Liver (tissue), 3 donors: ENCODE results near the gene LY6G5B.

Experiments used
- HNF4A ChIP-seq, 2 donors: conservative IDR thresholded peaks; 2 replicates each; pipeline ENCODE4 v1.6.1; 2016; ENCODE audit warnings: antibody characterized with exemption in 2 of 2, mild to moderate bottlenecking in 2 of 2
- RAD21 ChIP-seq, 2 donors: IDR thresholded peaks; 2 replicates each; pipeline ENCODE4 v1.6.1; 2016; ENCODE audit warnings: antibody characterized with exemption in 2 of 2, mild to moderate bottlenecking in 2 of 2
- RXRA ChIP-seq, 2 donors: IDR thresholded peaks; 2 replicates each; pipeline ENCODE4 v1.6.1; 2017 to 2018; ENCODE audit warnings: antibody characterized with exemption in 2 of 2, mild to moderate bottlenecking in 1 of 2
- SP1 ChIP-seq: IDR thresholded peaks from 2 replicates; pipeline ENCODE4 v1.6.1; 2018; ENCODE audit warnings: antibody characterized with exemption, mild to moderate bottlenecking
- TAF1 ChIP-seq: conservative IDR thresholded peaks from 2 replicates; pipeline ENCODE4 v1.6.1; 2016; ENCODE audit warnings: antibody characterized with exemption, mild to moderate bottlenecking
- YY1 ChIP-seq: IDR thresholded peaks from 2 replicates; pipeline ENCODE4 v1.6.1; 2016; ENCODE audit warnings: antibody characterized with exemption, mild to moderate bottlenecking
- TF ChIP-seq, protein P1 (sequence below): fragments of 150-350 bp; IDR thresholded peaks from 2 replicates; pipeline ENCODE4 v1.5.1; 2017; ENCODE audit warnings: improper control_type of control experiment, low read depth, low read length; ENCODE audit not compliant: missing input control
- TF ChIP-seq, protein P2 (sequence below): IDR thresholded peaks from 2 replicates; pipeline ENCODE4 v1.6.1; 2016; ENCODE audit warnings: antibody characterized with exemption
- TF ChIP-seq, protein P3 (sequence below): IDR thresholded peaks from 2 replicates; pipeline ENCODE4 v1.6.1; 2016; ENCODE audit warnings: antibody characterized with exemption
- TF ChIP-seq, protein P4 (sequence below): IDR thresholded peaks from 2 replicates; pipeline ENCODE4 v1.6.1; 2016; ENCODE audit warnings: antibody characterized with exemption, mild to moderate bottlenecking
- TF ChIP-seq, protein P5 (sequence below): IDR thresholded peaks from 2 replicates; pipeline ENCODE4 v1.6.1; 2016; ENCODE audit warnings: antibody characterized with exemption
- donor health status: healthy.
- donor health status: healthy.

DNA sequence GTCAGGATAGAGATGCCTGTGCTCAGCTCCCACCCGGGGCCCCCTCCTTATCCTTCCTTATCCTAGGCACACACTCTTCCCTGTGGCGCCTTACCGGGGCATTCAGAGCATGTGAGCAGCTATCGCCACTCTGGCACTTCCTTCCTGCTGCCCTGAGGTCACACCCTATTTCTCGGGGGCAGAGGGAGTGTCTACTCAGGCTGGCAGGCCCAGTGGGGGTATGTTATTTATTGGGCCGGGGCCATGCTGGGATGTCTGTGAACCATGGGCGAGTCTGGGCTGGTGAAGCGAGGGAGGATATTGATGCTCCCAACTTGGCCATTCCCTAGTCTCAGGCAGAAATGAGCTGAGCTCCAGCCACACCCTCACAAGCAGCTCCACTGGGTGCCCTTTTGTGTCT lies 41.5 kb downstream of the LY6G5B start:
- TF ChIP-seq HNF4A (conservative IDR thresholded peaks at IDR 0.05) (no peak), RAD21 (IDR thresholded peaks at IDR 0.05) (no peak), RXRA (IDR thresholded peaks at IDR 0.05) (no peak), YY1 (no peak), TAF1 (no peak), SP1 (no peak)
- TF ChIP-seq, protein P1, sequence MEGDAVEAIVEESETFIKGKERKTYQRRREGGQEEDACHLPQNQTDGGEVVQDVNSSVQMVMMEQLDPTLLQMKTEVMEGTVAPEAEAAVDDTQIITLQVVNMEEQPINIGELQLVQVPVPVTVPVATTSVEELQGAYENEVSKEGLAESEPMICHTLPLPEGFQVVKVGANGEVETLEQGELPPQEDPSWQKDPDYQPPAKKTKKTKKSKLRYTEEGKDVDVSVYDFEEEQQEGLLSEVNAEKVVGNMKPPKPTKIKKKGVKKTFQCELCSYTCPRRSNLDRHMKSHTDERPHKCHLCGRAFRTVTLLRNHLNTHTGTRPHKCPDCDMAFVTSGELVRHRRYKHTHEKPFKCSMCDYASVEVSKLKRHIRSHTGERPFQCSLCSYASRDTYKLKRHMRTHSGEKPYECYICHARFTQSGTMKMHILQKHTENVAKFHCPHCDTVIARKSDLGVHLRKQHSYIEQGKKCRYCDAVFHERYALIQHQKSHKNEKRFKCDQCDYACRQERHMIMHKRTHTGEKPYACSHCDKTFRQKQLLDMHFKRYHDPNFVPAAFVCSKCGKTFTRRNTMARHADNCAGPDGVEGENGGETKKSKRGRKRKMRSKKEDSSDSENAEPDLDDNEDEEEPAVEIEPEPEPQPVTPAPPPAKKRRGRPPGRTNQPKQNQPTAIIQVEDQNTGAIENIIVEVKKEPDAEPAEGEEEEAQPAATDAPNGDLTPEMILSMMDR = no peak
- TF ChIP-seq, protein P2, sequence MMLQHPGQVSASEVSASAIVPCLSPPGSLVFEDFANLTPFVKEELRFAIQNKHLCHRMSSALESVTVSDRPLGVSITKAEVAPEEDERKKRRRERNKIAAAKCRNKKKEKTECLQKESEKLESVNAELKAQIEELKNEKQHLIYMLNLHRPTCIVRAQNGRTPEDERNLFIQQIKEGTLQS = no peak
- TF ChIP-seq, protein P3, sequence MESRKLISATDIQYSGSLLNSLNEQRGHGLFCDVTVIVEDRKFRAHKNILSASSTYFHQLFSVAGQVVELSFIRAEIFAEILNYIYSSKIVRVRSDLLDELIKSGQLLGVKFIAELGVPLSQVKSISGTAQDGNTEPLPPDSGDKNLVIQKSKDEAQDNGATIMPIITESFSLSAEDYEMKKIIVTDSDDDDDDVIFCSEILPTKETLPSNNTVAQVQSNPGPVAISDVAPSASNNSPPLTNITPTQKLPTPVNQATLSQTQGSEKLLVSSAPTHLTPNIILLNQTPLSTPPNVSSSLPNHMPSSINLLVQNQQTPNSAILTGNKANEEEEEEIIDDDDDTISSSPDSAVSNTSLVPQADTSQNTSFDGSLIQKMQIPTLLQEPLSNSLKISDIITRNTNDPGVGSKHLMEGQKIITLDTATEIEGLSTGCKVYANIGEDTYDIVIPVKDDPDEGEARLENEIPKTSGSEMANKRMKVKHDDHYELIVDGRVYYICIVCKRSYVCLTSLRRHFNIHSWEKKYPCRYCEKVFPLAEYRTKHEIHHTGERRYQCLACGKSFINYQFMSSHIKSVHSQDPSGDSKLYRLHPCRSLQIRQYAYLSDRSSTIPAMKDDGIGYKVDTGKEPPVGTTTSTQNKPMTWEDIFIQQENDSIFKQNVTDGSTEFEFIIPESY = no peak
- TF ChIP-seq, protein P4, sequence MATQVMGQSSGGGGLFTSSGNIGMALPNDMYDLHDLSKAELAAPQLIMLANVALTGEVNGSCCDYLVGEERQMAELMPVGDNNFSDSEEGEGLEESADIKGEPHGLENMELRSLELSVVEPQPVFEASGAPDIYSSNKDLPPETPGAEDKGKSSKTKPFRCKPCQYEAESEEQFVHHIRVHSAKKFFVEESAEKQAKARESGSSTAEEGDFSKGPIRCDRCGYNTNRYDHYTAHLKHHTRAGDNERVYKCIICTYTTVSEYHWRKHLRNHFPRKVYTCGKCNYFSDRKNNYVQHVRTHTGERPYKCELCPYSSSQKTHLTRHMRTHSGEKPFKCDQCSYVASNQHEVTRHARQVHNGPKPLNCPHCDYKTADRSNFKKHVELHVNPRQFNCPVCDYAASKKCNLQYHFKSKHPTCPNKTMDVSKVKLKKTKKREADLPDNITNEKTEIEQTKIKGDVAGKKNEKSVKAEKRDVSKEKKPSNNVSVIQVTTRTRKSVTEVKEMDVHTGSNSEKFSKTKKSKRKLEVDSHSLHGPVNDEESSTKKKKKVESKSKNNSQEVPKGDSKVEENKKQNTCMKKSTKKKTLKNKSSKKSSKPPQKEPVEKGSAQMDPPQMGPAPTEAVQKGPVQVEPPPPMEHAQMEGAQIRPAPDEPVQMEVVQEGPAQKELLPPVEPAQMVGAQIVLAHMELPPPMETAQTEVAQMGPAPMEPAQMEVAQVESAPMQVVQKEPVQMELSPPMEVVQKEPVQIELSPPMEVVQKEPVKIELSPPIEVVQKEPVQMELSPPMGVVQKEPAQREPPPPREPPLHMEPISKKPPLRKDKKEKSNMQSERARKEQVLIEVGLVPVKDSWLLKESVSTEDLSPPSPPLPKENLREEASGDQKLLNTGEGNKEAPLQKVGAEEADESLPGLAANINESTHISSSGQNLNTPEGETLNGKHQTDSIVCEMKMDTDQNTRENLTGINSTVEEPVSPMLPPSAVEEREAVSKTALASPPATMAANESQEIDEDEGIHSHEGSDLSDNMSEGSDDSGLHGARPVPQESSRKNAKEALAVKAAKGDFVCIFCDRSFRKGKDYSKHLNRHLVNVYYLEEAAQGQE = no peak
- TF ChIP-seq, protein P5, sequence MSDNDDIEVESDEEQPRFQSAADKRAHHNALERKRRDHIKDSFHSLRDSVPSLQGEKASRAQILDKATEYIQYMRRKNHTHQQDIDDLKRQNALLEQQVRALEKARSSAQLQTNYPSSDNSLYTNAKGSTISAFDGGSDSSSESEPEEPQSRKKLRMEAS = no peak
